Esophagus muscularis mucosa (tissue), 4 donors: ENCODE data around the gene CTU1. TPM values are rescaled to one million over a fixed set of nuclear protein-coding genes. Genes with fewer than 3 reads are reported as not detected.

Source experiments
- DNase-seq: peaks from one replicate; pipeline ENCODE4 v3.0.0-alpha.2; 2017; ENCODE audit errors: extremely low spot score
- H3K27ac ChIP-seq, 4 donors: fragments of 200-600 bp; sonication (generic); replicated peaks in 1 of 4; 1 replicate in 3 of 4; 2 replicates in 1 of 4; pipeline ENCODE4 v1.5.1; 2016 to 2019; ENCODE audit warnings: mild to moderate bottlenecking in 1 of 4
- H3K27me3 ChIP-seq, 4 donors: fragments of 200-600 bp; sonication (generic); one replicate each; pipeline versions ENCODE4 v1.5.1 to v1.6.0; 2016 to 2019
- H3K36me3 ChIP-seq, 4 donors: fragments of 200-600 bp; sonication (generic); one replicate each; pipeline ENCODE4 v1.5.1; 2016 to 2019
- H3K4me1 ChIP-seq, 4 donors: fragments of 200-600 bp; sonication (generic); one replicate each; pipeline ENCODE4 v1.5.1; 2016 to 2019
- H3K4me3 ChIP-seq, 4 donors: fragments of 200-600 bp; sonication (generic); 1 replicate in 2 of 4; 2 replicates in 2 of 4; pipeline ENCODE4 v1.5.1; 2016 to 2019; ENCODE audit warnings: mild to moderate bottlenecking in 4 of 4, moderate library complexity in 1 of 4
- H3K9me3 ChIP-seq, 4 donors: fragments of 200-600 bp; sonication (generic); 1 replicate in 3 of 4; 2 replicates in 1 of 4; pipeline ENCODE4 v1.5.1; 2016 to 2019
- CTCF ChIP-seq, 3 experiments: fragments of 200-600 bp in 2 of 3; fragments of 450-650 bp in 1 of 3; sonication (generic) in 2 of 3; IDR thresholded peaks; one replicate each; pipeline ENCODE4 v1.5.1; 2017 to 2019; ENCODE audit warnings: antibody characterized with exemption in 3 of 3, mild to moderate bottlenecking in 2 of 3, moderate library complexity in 1 of 3
- EP300 ChIP-seq: sonication (generic); formaldehyde crosslinking; IDR thresholded peaks from one replicate; pipeline ENCODE4 v1.6.1; 2017; ENCODE audit warnings: antibody characterized with exemption
- POLR2A ChIP-seq: fragments of 450-650 bp; IDR thresholded peaks from one replicate; pipeline ENCODE4 v1.6.1; 2017; ENCODE audit warnings: antibody characterized with exemption, moderate library complexity, mild to moderate bottlenecking, low read depth
- POLR2AphosphoS5 ChIP-seq, 2 donors: sonication (generic); formaldehyde crosslinking; IDR thresholded peaks; one replicate each; pipeline ENCODE4 v1.6.1; 2017; ENCODE audit warnings: antibody characterized with exemption in 2 of 2
- WGBS: methylation state at CpG from one replicate; pipeline ENCODE4 v1.1.5; 2018; 5-methylcytosine and 5-hydroxymethylcytosine counted together
- intact Hi-C: fragments of 100-400 bp; cut with DNase I; formaldehyde crosslinking; loops from one replicate; pipeline ENCODE4 v1.15.1; 2023
- total RNA-seq, 4 donors: library from RNA; depleted of rRNA; stranded (reverse); fragments of >200 nt; gene quantifications; one replicate each; pipeline versions ENCODE4 v1.1.0 to v1.2.1, GENCODE V29; 2016

Gene CTU1
- total RNA-seq, 4 donors from 2014 or later, result 7.1 to 18.9 (median 13.7) TPM

- Histone ChIP-seq H3K27me3 (peaks cover 0 to 42% (median 0%) of the 10 kb centered on the region in 4 donors), H3K9me3 (no peaks in the 10 kb centered on the region), H3K36me3 (no peaks in the 10 kb centered on the region), H3K4me3 (no peak overlapping the region), H3K4me1 (no peaks in the 10 kb centered on the region), H3K27ac (no peak overlapping the region)
- DNase-seq, result no peak
- TF ChIP-seq POLR2A (no peak), POLR2AphosphoS5 (IDR thresholded peaks at IDR 0.05) (no peak), EP300 (no peak), CTCF (IDR thresholded peaks at IDR 0.05) (no peak)
- intact Hi-C loops, result no loop called here
- 73% methylated on average over 6 of the region's 6 CpGs for WGBS
Observed at GRCh38 chr19:51114087-51114729, 6.0 kb upstream of the CTU1 start.

GRCh38 chr19:51111606-51112005, 3.4 kb upstream of the CTU1 start:
- no peak for DNase-seq
- no peaks in the 10 kb centered on the region for H3K9me3 ChIP-seq
- 55% methylated on average over 6 of the region's 6 CpGs for WGBS
- TF ChIP-seq EP300, result no peak
- TF ChIP-seq POLR2AphosphoS5 (IDR thresholded peaks at IDR 0.05), result no peak
- no peak for TF ChIP-seq CTCF (IDR thresholded peaks at IDR 0.05)
- no peak for TF ChIP-seq POLR2A
- intact Hi-C loops, result no loop called here
- peaks cover 0 to 27% (median 0%) of the 10 kb centered on the region in 4 donors for H3K27me3 ChIP-seq
- H3K27ac ChIP-seq, result no peak overlapping the region
- H3K36me3 ChIP-seq, result no peaks in the 10 kb centered on the region
- peaks cover 13 to 19% (median 18%) of the 10 kb centered on the region in 4 donors for H3K4me1 ChIP-seq
- H3K4me3 ChIP-seq, result no peak overlapping the region

DNA sequence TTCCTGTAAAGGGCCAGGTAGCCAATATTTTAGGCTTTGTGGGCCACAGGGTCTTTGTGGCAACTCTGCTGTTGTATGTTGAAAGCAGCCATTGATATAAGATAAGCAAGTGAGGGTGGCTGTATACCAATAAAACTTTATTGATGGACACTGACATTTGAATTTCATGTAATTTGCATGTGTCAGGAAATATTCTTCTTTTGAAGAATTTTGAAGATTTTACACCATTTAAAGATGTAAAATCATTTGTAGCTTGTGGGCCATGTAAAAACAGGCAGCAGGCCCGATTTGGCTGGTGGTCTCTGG, 2.4 kb upstream of the CTU1 start:
- DNase-seq, result no peak
- Histone ChIP-seq H3K4me1 (peaks cover 13 to 20% (median 19%) of the 10 kb centered on the region in 4 donors), H3K27me3 (peaks cover 0 to 18% (median 0%) of the 10 kb centered on the region in 4 donors), H3K4me3 (no peak overlapping the region), H3K27ac (no peak overlapping the region), H3K9me3 (no peaks in the 10 kb centered on the region), H3K36me3 (no peaks in the 10 kb centered on the region)
- intact Hi-C loops, result no loop called here
- WGBS, result 71% methylated on average over 1 of the region's 1 CpG
- TF ChIP-seq POLR2AphosphoS5 (IDR thresholded peaks at IDR 0.05), result no peak
- TF ChIP-seq EP300, result no peak
- no peak for TF ChIP-seq CTCF (IDR thresholded peaks at IDR 0.05)
- no peak for TF ChIP-seq POLR2A

DNA sequence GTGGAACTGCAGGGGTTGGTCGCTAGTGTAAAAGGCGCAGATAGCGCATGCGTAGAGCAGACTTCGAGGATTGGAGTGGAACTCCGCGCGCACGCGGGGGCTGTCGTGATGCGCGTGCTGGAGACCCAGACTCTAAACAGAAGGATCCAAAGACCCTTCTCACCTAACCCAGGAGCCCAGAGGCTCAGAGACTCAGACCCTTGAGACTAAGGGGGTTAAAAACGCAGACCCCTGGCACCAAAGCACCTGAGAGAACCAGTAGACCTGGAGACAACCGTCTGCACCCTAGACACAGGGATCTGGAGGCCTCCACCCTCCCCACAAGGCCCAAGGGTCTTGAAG, 567 bp upstream of the CTU1 start:
- 6% methylated on average over 3 of the region's 15 CpGs for WGBS
- H3K9me3 ChIP-seq, result no peaks in the 10 kb centered on the region
- DNase-seq, result no peak
- H3K4me1 ChIP-seq, result peaks cover 13 to 33% (median 19%) of the 10 kb centered on the region in 4 donors
- intact Hi-C loops, result loop anchor here (5.0 kb wide), 1 partner anchor 489 kb away; no protein-coding TSS in a partner anchor
- H3K36me3 ChIP-seq, result peaks cover 0 to 14% (median 7%) of the 10 kb centered on the region in 4 donors
- peaks cover 0 to 10% (median 0%) of the 10 kb centered on the region in 4 donors for H3K27me3 ChIP-seq
- peak overlapping the region; percentile 68 to 77 (median 69) for H3K27ac ChIP-seq
- TF ChIP-seq POLR2A (no peak), CTCF (IDR thresholded peaks at IDR 0.05) (peak in 1 of 3 experiments; percentile 2), EP300 (no peak), POLR2AphosphoS5 (IDR thresholded peaks at IDR 0.05) (no peak)
- peak overlapping the region; percentile 65 to 89 (median 76) for H3K4me3 ChIP-seq
